Fibroblast of the aortic adventitia (primary cell): ENCODE measurements around the gene CAPG. TPM values are rescaled to one million over a fixed set of nuclear protein-coding genes. Genes with fewer than 3 reads are reported as not detected.

Experiments
- DNase-seq: peaks from one replicate; pipeline ENCODE4 v3.0.0-alpha.2; 2010; ENCODE audit warnings: low read depth
- H3K4me3 ChIP-seq: 2 replicates; pipeline ENCODE4 v1.5.1; 2011; ENCODE audit warnings: low read depth, mild to moderate bottlenecking, control low read depth, low read length, moderate library complexity
- total RNA-seq: library from RNA; depleted of rRNA; stranded (reverse); fragments of >200 nt; gene quantifications from 2 replicates; pipeline ENCODE4 v1.2.3, GENCODE V29; 2012; ENCODE audit warnings: low replicate concordance
- TF ChIP-seq, protein P1 (sequence below): IDR thresholded peaks from 2 replicates; pipeline ENCODE4 v1.5.1; 2011; ENCODE audit warnings: mild to moderate bottlenecking, low read length, control low read depth, inconsistent platforms; ENCODE audit not compliant: insufficient read depth

The CAPG gene, protein sequence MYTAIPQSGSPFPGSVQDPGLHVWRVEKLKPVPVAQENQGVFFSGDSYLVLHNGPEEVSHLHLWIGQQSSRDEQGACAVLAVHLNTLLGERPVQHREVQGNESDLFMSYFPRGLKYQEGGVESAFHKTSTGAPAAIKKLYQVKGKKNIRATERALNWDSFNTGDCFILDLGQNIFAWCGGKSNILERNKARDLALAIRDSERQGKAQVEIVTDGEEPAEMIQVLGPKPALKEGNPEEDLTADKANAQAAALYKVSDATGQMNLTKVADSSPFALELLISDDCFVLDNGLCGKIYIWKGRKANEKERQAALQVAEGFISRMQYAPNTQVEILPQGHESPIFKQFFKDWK
- 131 and 144 TPM in 2 replicates for total RNA-seq

DNA sequence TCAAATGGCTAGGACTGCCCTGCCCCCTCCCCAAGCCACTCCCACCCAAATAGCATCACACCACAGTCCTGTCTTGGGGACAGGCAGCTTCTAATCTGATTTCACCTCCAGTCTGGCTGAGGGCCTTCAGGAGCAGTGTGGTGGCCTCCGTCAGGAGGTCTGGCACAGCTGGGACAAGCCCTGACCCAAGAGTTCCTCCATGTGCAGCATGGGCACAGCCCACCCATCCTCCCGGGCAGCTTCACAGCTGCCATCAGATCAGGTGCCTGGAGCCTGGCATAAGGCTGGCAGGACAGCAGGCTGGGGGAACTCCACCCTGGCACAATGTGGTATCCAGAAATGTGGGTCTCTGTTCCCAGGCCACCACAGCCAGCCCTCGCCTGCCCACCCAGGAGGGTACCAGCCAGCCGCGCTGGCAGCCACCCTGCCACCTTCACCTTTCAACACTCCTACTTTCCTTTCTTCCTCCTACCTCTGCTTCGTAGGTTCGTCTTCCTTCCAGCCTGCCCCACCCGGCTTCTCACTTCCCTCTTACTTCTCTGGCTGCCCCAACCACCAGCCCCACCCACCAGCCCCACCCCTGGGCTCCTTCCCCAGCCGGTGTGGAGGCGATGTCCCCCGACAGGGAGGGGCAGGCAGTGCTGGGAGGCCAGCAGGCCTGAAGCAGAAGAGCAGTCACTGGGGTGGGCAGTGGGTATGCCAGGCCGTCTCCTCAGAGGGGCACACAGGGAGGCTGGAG is at the start of gene CAPG:
TSS of gene CAPG (minus strand) at position 522 of the 739 bp plus-strand sequence. CDS start 8,221 bp downstream, outside the sequence.
- H3K4me3 ChIP-seq = no peak within 1 kb of the TSS
- no peak for DNase-seq
- TF ChIP-seq, protein P1, sequence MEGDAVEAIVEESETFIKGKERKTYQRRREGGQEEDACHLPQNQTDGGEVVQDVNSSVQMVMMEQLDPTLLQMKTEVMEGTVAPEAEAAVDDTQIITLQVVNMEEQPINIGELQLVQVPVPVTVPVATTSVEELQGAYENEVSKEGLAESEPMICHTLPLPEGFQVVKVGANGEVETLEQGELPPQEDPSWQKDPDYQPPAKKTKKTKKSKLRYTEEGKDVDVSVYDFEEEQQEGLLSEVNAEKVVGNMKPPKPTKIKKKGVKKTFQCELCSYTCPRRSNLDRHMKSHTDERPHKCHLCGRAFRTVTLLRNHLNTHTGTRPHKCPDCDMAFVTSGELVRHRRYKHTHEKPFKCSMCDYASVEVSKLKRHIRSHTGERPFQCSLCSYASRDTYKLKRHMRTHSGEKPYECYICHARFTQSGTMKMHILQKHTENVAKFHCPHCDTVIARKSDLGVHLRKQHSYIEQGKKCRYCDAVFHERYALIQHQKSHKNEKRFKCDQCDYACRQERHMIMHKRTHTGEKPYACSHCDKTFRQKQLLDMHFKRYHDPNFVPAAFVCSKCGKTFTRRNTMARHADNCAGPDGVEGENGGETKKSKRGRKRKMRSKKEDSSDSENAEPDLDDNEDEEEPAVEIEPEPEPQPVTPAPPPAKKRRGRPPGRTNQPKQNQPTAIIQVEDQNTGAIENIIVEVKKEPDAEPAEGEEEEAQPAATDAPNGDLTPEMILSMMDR = no peak

DNA sequence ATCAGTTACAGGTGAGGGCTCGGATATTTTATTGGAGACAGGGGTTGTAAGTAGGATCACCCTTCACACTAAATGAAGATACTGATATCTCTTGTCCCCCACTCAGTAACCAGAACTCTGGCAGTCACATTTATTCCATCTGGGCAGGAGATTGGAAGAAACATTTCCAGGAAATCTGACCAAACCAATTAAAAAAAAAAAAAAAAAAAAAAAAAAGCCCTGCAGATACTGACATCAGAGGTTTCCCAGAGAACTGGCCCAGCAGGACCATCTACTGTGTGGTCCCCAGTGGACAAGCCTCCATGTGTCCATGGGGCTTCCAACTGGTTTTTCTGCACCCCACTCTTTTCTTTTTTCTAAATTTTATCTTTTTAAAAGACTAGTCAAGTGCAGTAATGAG is 49.6 kb upstream of the CAPG start:
- no peak overlapping the region for H3K4me3 ChIP-seq
- no peak for DNase-seq
- TF ChIP-seq, protein P1 = no peak

DNA sequence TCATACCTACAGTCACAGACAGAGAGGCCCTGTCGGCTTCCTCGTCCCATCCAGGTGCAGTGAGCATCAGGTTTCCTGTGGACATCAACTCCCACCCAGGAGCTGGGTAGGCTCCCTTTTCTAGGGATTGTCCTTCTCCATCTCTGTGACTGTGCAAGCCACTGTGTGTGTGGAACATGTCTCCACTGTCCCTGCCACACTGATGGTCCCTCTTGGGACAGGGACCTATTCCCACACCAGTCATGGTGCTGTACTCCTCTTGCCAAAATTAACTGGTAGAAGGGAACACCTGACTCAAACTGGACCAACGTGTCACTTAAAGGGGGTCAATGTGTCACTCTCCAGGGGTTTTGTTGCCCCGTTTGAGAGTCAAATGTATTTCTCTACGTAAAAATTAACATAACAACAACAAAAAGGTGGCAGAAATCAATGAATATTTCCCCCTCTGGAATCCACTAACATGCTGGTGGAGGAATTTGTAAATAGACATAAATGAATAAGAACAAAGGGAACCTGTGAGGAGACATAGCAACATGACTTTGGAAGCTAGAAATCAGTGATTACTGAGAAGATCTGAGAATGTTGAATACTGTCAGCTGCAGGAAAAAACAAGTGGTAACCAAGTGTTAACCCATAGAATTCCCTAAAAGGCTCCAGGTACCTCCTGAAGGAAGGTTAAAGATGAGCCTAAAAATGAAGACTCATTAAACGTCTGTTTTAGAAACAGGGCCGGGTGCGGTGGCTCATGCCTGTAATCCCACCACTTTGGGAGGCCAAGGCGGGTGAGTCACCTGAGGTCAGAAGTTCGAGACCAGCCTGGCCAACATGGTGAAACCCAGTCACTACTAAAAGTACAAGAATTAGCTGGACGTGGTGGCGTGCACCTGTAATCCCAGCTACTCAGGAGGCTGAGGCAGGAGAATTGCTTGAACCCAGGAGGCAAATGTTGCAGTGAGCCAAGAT is 48.7 kb upstream of the CAPG start:
- no peak for DNase-seq
- TF ChIP-seq, protein P1 = no peak

DNA sequence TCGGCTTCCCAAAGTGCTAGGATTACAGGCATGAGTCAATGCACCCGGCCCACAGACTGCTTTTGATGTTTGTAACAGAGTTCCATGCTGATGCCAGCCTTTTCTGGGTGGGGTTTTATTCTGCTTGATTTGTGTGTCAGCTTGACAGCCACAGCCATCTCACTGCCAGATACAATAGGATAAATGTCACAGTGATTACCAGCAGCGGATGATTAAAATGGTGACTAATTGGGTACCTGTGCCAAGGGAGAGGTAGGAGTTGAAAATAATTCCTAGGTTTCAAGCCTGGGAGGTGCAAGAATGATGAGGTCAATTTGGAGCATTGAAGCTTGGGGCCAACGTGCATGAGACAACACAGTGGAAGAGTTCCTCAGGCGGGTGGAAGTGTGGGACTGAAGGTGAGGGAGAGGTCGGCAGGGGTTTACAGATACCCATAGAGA is 47.7 kb upstream of the CAPG start:
- TF ChIP-seq, protein P1 = no peak
- peak; percentile 66 for DNase-seq
- H3K4me3 ChIP-seq = no peak overlapping the region

More for the DNA sequence above, 48.7 kb upstream of the CAPG start:
- H3K4me3 ChIP-seq = no peak overlapping the region

DNA sequence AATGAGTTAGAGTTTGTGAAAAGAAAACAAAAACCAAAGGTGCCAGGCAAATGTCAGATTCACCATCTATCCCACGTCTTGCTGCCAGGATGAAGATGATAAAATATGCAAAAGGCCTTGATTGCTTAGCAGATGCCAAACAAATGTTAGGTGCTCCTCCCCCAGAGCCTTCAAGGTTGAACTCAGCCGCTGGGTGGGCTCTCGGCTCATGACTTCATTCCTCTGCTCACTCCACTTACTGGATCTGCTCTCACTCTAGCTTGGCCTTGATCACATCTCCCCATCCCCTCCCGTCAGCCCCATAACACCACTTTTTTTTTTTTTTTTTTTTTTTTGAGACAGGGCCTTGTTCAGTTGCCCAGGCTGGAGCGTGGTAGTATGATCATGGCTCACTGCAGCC is 46.9 kb upstream of the CAPG start:
- TF ChIP-seq, protein P1 = no peak
- H3K4me3 ChIP-seq = no peak overlapping the region
- no peak for DNase-seq

DNA sequence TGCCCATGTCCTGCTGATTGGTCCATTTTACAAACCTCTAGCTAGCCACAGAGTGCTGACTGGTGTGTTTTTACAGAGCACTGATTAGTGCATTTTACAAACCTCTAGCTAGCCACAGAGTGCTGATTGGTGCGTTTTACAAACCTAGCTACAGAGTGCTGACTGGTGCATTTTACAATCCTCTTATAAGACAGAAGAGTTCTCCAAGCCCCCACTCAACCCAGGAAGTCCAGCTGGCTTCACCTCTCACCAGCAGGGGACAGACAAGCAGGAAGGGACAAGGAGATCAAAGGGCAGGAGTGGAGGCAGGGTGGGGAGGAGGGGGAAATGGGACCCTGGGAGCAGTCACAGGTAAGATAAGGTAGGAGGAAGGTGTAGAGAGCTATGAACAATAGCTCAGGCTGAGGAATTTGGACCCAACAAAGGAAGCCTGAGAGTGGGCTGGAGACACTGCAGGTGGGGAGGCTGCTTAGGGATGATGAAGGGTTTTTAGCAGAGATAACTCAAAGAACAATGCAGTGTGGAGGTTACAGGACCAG is 45.5 kb upstream of the CAPG start:
- no peak for DNase-seq
- H3K4me3 ChIP-seq = no peak overlapping the region
- TF ChIP-seq, protein P1 = no peak
